Prostate gland (tissue), 2 donors: ENCODE data around the gene UBE2C. TPM values are rescaled to one million over a fixed set of nuclear protein-coding genes. Genes with fewer than 3 reads are reported as not detected.

Source experiments
- DNase-seq: peaks from one replicate; pipeline ENCODE4 v3.0.0-alpha.2; 2019; ENCODE audit warnings: low spot score
- H3K27ac ChIP-seq, 2 donors: fragments of 200-600 bp; sonication (generic); 2 replicates each; pipeline ENCODE4 v1.5.1; 2017 to 2019
- H3K27me3 ChIP-seq: fragments of 200-600 bp; sonication (generic); replicated peaks from 2 replicates; pipeline ENCODE4 v1.5.1; 2019; ENCODE audit not compliant: insufficient read depth
- H3K36me3 ChIP-seq, 2 donors: fragments of 200-600 bp; sonication (generic); 1 replicate in 1 of 2; 2 replicates in 1 of 2; pipeline versions ENCODE4 v1.5.1 to v1.8.1; 2017 to 2019
- H3K4me1 ChIP-seq: fragments of 200-600 bp; sonication (generic); replicated peaks from 2 replicates; pipeline ENCODE4 v1.5.1; 2019
- H3K4me3 ChIP-seq, 2 donors: fragments of 200-600 bp; sonication (generic); 2 replicates each; pipeline ENCODE4 v1.5.1; 2017 to 2019
- H3K9me3 ChIP-seq: fragments of 200-600 bp; sonication (generic); 2 replicates; pipeline ENCODE4 v1.5.1; 2017
- POLR2A ChIP-seq: fragments of 450-650 bp; IDR thresholded peaks from one replicate; pipeline ENCODE4 v1.6.1; 2016; ENCODE audit warnings: antibody characterized with exemption, mild to moderate bottlenecking
- POLR2AphosphoS5 ChIP-seq: sonication (generic); formaldehyde crosslinking; IDR thresholded peaks from one replicate; pipeline ENCODE4 v1.6.1; 2017; ENCODE audit warnings: antibody characterized with exemption
- WGBS: methylation state at CpG from one replicate; pipeline ENCODE4 v1.1.5; 2018; 5-methylcytosine and 5-hydroxymethylcytosine counted together
- intact Hi-C: fragments of 100-400 bp; cut with DNase I; formaldehyde crosslinking; loops from one replicate; pipeline ENCODE4 v1.14.2; 2022
- total RNA-seq, 2 donors: library from RNA; depleted of rRNA; stranded (reverse); fragments of >200 nt; gene quantifications; one replicate each; pipeline ENCODE4 v1.1.0, GENCODE V29; 2016
- TF ChIP-seq, protein P1 (sequence below), 4 experiments: fragments of 200-600 bp in 2 of 4; fragments of 450-650 bp in 2 of 4; sonication (generic) in 2 of 4; IDR thresholded peaks; 1 replicate in 3 of 4; 2 replicates in 1 of 4; pipeline ENCODE4 v1.5.1; 2016 to 2019; ENCODE audit warnings: antibody characterized with exemption in 4 of 4, mild to moderate bottlenecking in 2 of 4, moderate library complexity in 2 of 4

The UBE2C gene
- total RNA-seq, 2 donors from 2014 or later, result 2.2 to 10.9 TPM

DNA sequence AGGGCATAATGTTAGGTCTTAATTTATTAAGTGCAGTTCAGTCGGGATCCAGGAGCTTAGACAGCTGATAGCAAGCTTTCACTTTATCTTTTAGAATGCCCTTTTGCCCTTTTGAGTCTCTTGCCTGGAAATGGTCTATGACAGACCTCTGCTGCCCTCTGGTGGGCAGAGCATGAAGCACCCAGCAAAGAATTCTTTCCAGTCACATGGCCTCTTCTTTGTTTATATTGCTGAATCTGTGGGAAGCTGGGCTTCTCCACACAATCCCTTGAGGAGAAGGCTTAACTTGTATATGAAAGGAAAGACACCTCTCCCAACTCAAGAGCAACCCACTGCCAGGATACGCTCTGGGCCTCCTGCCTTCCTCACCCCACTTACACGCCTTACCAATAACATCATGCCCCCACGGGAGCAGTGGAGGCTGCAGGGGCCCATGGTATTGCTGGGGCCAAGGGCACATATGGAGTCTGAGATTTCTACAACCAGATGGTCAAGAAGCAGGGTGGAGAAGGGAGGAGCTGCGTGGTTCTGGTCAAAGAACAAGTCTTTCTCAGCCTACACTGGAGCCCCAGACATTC lies 41.2 kb upstream of the UBE2C start:
- intact Hi-C loops, result loop anchor here (5.0 to 10.0 kb wide), 3 partner anchors 336 to 1756 kb away; no protein-coding TSS in a partner anchor
- Histone ChIP-seq H3K9me3 (no peaks in the 10 kb centered on the region), H3K27ac (no peak overlapping the region), H3K4me1 (no peaks in the 10 kb centered on the region), H3K27me3 (no peaks in the 10 kb centered on the region), H3K4me3 (no peak overlapping the region), H3K36me3 (no peaks in the 10 kb centered on the region)
- DNase-seq, result peak; percentile 64
- 45% methylated on average over 5 of the region's 5 CpGs for WGBS
- TF ChIP-seq POLR2AphosphoS5, result peak; percentile 78
- TF ChIP-seq, protein P1, sequence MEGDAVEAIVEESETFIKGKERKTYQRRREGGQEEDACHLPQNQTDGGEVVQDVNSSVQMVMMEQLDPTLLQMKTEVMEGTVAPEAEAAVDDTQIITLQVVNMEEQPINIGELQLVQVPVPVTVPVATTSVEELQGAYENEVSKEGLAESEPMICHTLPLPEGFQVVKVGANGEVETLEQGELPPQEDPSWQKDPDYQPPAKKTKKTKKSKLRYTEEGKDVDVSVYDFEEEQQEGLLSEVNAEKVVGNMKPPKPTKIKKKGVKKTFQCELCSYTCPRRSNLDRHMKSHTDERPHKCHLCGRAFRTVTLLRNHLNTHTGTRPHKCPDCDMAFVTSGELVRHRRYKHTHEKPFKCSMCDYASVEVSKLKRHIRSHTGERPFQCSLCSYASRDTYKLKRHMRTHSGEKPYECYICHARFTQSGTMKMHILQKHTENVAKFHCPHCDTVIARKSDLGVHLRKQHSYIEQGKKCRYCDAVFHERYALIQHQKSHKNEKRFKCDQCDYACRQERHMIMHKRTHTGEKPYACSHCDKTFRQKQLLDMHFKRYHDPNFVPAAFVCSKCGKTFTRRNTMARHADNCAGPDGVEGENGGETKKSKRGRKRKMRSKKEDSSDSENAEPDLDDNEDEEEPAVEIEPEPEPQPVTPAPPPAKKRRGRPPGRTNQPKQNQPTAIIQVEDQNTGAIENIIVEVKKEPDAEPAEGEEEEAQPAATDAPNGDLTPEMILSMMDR (IDR thresholded peaks at IDR 0.05), result peak; percentile 94 to 96 (median 95)
- no peak for TF ChIP-seq POLR2A

DNA sequence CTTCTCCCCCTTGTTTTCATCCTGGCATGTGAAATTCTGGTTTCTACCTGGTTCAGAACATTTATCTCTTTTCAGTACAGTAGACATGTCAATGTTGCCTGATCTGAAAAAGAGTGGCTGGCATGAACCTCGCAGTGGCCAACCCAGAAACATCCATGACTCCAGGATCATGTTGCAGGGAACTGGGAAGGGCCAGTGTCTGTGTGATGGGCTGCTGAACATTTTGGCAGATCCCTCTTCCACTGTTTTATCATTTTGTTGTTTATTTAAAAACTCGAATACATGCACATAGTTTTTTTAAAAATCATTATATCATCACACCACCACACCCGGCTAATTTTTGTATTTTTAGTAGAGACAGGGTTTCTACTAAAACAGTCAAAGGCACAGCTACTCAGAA lies 39.8 kb upstream of the UBE2C start:
- Histone ChIP-seq H3K4me1 (no peaks in the 10 kb centered on the region), H3K36me3 (no peaks in the 10 kb centered on the region), H3K4me3 (no peak overlapping the region), H3K27me3 (no peaks in the 10 kb centered on the region), H3K9me3 (no peaks in the 10 kb centered on the region), H3K27ac (no peak overlapping the region)
- TF ChIP-seq, protein P1 (IDR thresholded peaks at IDR 0.05), result no peak
- TF ChIP-seq POLR2A, result no peak
- TF ChIP-seq POLR2AphosphoS5, result no peak
- DNase-seq, result no peak
- intact Hi-C loops, result loop anchor here (5.0 to 10.0 kb wide), 3 partner anchors 338 to 1758 kb away; no protein-coding TSS in a partner anchor
- WGBS, result 60% methylated on average over 3 of the region's 3 CpGs

DNA sequence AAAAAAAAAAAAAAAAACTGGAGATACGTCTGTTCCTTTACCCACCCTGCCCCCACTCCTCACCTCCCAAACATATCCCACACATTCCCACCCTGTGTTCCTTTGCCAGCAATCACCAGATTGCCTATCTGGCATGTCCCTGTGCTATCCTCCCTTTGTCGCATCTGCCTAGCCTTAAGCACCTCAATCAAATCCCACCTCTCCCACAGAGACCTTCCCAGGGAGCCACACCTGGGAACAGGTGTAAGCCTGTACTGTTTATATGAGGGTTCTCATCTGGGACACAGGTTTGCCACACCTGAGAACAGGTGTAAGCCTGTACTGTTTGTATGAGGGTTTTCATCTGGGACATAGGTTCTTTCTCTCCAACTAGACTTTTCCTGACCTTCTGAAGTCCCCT lies 37.5 kb upstream of the UBE2C start:
- TF ChIP-seq POLR2A (no peak), POLR2AphosphoS5 (no peak)
- TF ChIP-seq, protein P1 (IDR thresholded peaks at IDR 0.05), result no peak
- Histone ChIP-seq H3K27me3 (no peaks in the 10 kb centered on the region), H3K4me1 (no peaks in the 10 kb centered on the region), H3K9me3 (no peaks in the 10 kb centered on the region), H3K27ac (no peak overlapping the region), H3K36me3 (no peaks in the 10 kb centered on the region), H3K4me3 (no peak overlapping the region)
- 67% methylated on average over 2 of the region's 2 CpGs for WGBS
- intact Hi-C loops, result loop anchor here (5.0 to 10.0 kb wide), 3 partner anchors 340 to 1760 kb away; no protein-coding TSS in a partner anchor
- no peak for DNase-seq

GRCh38 chr20:45775411-45775810 lies 37.0 kb upstream of the UBE2C start:
- Histone ChIP-seq H3K4me1 (no peaks in the 10 kb centered on the region), H3K27me3 (no peaks in the 10 kb centered on the region), H3K9me3 (no peaks in the 10 kb centered on the region), H3K27ac (no peak overlapping the region), H3K4me3 (no peak overlapping the region), H3K36me3 (no peaks in the 10 kb centered on the region)
- 90% methylated on average over 6 of the region's 6 CpGs for WGBS
- TF ChIP-seq, protein P1 (IDR thresholded peaks at IDR 0.05), result no peak
- TF ChIP-seq POLR2A (no peak), POLR2AphosphoS5 (no peak)
- intact Hi-C loops, result loop anchor here (10.0 kb wide), 2 partner anchors 341 to 1761 kb away; no protein-coding TSS in a partner anchor
- DNase-seq, result no peak

DNA sequence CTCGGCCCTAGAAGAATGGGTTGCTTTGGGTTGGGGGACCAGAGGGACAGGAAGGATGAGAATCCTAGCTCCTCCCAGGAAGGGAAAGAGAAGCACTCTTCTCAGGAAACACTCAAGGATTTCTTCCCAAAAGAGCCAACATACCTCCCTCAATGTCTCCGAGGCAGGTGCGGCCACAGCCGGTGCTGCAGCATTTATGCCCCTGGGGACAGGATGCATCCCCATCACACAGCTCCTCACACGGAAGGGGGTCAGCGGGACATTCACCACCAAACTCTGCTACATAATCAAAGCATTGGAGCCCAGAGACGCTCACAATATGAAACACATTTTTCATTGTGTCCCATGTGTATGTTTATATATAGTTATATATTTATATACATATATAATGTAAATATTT lies 35.5 kb upstream of the UBE2C start:
- TF ChIP-seq, protein P1 (IDR thresholded peaks at IDR 0.05), result no peak
- TF ChIP-seq POLR2AphosphoS5, result no peak
- TF ChIP-seq POLR2A, result no peak
- no peak overlapping the region for H3K27ac ChIP-seq
- H3K36me3 ChIP-seq, result no peaks in the 10 kb centered on the region
- no peaks in the 10 kb centered on the region for H3K27me3 ChIP-seq
- intact Hi-C loops, result loop anchor here (10.0 kb wide), 2 partner anchors 342 to 1762 kb away; no protein-coding TSS in a partner anchor
- no peaks in the 10 kb centered on the region for H3K9me3 ChIP-seq
- no peak overlapping the region for H3K4me3 ChIP-seq
- no peaks in the 10 kb centered on the region for H3K4me1 ChIP-seq
- no peak for DNase-seq
- WGBS, result 82% methylated on average over 7 of the region's 7 CpGs
